Astrocyte of the cerebellum (primary cell): ENCODE results near the gene HEPN1.

Experiments
- DNase-seq: peaks from one replicate; pipeline ENCODE4 v3.0.0-alpha.2; 2011; ENCODE audit warnings: low read depth
- H3K4me3 ChIP-seq: 2 replicates; pipeline ENCODE4 v1.5.1; 2011; ENCODE audit warnings: mild to moderate bottlenecking, low read depth, low read length, moderate library complexity
- CTCF ChIP-seq: IDR thresholded peaks from 2 replicates; pipeline ENCODE4 v1.5.1; 2012; ENCODE audit warnings: low read length, low read depth, moderate library complexity, mild to moderate bottlenecking; ENCODE audit errors: missing control alignments
- in situ Hi-C: cut with HindIII; loops from 2 replicates; pipeline ENCODE4 v1.10.0; 2017; ENCODE audit warnings: low sequenced_read_pairs

Gene HEPN1

GRCh38 chr11:124882339-124883071 is 36.5 kb upstream of the HEPN1 start:
- TF ChIP-seq CTCF: no peak
- in situ Hi-C loops: no loop called here
- H3K4me3 ChIP-seq: no peak overlapping the region
- no peak for DNase-seq

GRCh38 chr11:124884340-124884739 is 34.7 kb upstream of the HEPN1 start:
- no peak overlapping the region for H3K4me3 ChIP-seq
- in situ Hi-C loops: no loop called here
- DNase-seq: no peak
- no peak for TF ChIP-seq CTCF

GRCh38 chr11:124884869-124885479 is 34.1 kb upstream of the HEPN1 start:
- in situ Hi-C loops: no loop called here

GRCh38 chr11:124886476-124886875 is 32.6 kb upstream of the HEPN1 start:
- TF ChIP-seq CTCF: no peak
- no peak overlapping the region for H3K4me3 ChIP-seq
- DNase-seq: no peak
- in situ Hi-C loops: no loop called here

More at GRCh38 chr11:124884869-124885479, 34.1 kb upstream of the HEPN1 start:
- no peak for TF ChIP-seq CTCF
- no peak overlapping the region for H3K4me3 ChIP-seq
- DNase-seq: no peak

- no peak overlapping the region for H3K4me3 ChIP-seq
- TF ChIP-seq CTCF: no peak
- no peak for DNase-seq
- in situ Hi-C loops: no loop called here
Measured at GRCh38 chr11:124886978-124887666, 31.9 kb upstream of the HEPN1 start.

- DNase-seq: no peak
- no peak for TF ChIP-seq CTCF
- H3K4me3 ChIP-seq: no peak overlapping the region
- in situ Hi-C loops: no loop called here
Measured at GRCh38 chr11:124887667-124888013, 31.4 kb upstream of the HEPN1 start.
